WERI-Rb-1 (cell line): ENCODE data around the gene SAMD5.

ENCODE experiments used
- DNase-seq: peaks from one replicate; pipeline ENCODE4 v3.0.0-alpha.2; 2020
- H3K27ac ChIP-seq: fragments of 250-450 bp; sonication (Bioruptor Pico); 2 replicates; pipeline ENCODE4 v1.5.1; 2020; ENCODE audit warnings: mild to moderate bottlenecking, moderate library complexity
- H3K27me3 ChIP-seq: fragments of 250-450 bp; sonication (Bioruptor Pico); 2 replicates; pipeline ENCODE4 v1.5.1; 2021; ENCODE audit warnings: mild to moderate bottlenecking, low read depth, moderate library complexity; ENCODE audit not compliant: insufficient read depth, severe bottlenecking
- H3K36me3 ChIP-seq: fragments of 250-450 bp; sonication (Bioruptor Pico); 2 replicates; pipeline ENCODE4 v1.5.1; 2020; ENCODE audit warnings: mild to moderate bottlenecking, moderate library complexity
- H3K4me3 ChIP-seq: 2 replicates; pipeline ENCODE4 v1.5.1; 2011; ENCODE audit warnings: low read depth, mild to moderate bottlenecking, control low read depth, low read length
- H3K9me3 ChIP-seq: fragments of 250-450 bp; sonication (Bioruptor Pico); 2 replicates; pipeline ENCODE4 v1.5.1; 2021; ENCODE audit warnings: mild to moderate bottlenecking, moderate library complexity; ENCODE audit not compliant: severe bottlenecking
- TF ChIP-seq, protein P1 (sequence below): IDR thresholded peaks from 2 replicates; pipeline ENCODE4 v1.5.1; 2011; ENCODE audit warnings: low read depth, mild to moderate bottlenecking, control low read depth, inconsistent platforms, low read length

Gene SAMD5

DNA sequence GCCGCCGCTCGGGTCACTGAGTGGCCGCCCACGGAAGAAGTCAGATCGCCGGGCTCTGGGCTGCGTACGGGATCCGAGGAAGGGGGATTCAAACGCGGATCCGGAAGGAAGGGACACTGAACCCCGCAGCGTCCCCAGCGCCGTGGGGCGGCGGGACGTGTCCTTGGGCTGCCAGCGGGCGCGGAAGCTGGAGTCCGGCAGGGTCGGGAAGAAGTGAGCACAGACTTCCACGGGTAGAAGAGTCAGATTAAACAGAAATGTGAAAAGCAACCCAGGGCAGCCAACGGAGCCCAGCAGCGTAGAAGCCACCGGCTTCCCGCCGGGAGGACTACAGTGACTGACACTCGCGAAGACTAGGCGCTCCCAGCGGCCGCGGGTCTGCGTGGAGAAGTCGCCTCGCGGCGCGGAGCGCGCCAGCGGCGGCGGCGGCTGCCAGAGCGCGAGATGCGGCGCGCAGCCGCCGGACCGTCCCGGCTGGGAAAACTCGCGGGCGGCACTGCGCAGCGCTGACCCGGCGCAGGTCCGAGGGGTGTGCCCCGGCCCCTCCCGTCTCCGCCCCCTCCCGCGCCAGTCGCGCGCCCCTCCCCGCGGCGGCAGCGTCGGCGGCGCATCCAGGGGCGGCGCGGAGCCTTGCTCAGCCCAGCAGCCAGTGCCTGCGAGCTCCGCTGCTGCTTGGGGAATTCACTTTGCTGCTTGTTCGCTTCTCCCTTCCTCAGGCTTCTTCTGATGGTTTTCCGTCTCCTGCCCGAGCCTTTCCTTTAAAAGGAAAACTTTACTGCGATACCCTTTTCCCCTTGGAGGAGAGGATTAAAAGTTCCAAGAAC lies at the start of gene SAMD5:
Gene SAMD5, plus strand, starts transcription at position 649 of the 824 bp plus-strand sequence. CDS start 239 bp downstream, outside the sequence.
- Histone ChIP-seq H3K27ac (no peak within 1 kb of the TSS), H3K9me3 (no peaks in the 10 kb centered on the region), H3K36me3 (no peaks in the 10 kb centered on the region), H3K4me3 (peak within 1 kb of the TSS; percentile 70), H3K27me3 (peaks cover 13% of the 10 kb centered on the region)
- peak; percentile 52 for DNase-seq
- TF ChIP-seq, protein P1, sequence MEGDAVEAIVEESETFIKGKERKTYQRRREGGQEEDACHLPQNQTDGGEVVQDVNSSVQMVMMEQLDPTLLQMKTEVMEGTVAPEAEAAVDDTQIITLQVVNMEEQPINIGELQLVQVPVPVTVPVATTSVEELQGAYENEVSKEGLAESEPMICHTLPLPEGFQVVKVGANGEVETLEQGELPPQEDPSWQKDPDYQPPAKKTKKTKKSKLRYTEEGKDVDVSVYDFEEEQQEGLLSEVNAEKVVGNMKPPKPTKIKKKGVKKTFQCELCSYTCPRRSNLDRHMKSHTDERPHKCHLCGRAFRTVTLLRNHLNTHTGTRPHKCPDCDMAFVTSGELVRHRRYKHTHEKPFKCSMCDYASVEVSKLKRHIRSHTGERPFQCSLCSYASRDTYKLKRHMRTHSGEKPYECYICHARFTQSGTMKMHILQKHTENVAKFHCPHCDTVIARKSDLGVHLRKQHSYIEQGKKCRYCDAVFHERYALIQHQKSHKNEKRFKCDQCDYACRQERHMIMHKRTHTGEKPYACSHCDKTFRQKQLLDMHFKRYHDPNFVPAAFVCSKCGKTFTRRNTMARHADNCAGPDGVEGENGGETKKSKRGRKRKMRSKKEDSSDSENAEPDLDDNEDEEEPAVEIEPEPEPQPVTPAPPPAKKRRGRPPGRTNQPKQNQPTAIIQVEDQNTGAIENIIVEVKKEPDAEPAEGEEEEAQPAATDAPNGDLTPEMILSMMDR = no peak

DNA sequence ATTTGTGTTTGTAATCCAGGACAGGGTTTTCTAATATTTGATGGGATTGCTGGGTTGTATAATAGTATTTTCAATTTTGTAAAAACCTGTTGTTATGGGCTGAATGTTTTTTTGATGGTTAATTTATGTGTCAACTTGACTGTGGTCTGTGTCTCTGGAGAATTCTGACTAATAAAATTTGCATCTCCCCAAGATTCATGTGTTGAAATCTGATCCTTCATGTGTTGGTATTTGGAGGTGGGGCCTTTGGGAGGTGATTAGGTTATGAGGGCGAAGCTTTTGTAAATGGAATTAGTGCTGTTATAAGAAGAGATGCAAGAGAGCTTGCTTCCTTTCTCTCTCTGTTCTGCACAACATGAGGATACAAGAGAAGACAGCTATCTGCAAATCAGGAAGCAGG lies 48.7 kb upstream of the SAMD5 start:
- TF ChIP-seq, protein P1 = no peak

DNA sequence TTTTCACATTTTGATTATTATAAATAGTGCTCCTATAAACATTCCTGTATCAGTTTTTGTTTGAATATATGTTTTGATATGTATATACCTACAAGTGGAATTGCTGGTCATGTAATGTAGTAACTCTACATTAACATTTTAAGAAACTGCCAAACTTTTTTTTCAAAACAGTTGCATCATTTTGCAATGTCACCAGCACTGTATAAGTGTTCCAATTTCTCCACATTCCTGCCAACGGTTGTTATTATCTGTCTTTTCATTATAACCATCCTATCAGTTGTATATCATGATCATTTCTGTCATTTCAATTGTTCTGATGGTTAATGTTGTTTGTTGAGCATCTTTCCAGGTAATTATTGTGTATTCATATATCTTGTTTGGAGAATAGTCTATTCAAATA lies 44.8 kb upstream of the SAMD5 start:
- no peak overlapping the region for H3K27ac ChIP-seq
- H3K36me3 ChIP-seq = no peaks in the 10 kb centered on the region
- DNase-seq = no peak
- no peaks in the 10 kb centered on the region for H3K9me3 ChIP-seq
- H3K4me3 ChIP-seq = no peak overlapping the region
- no peaks in the 10 kb centered on the region for H3K27me3 ChIP-seq
- TF ChIP-seq, protein P1 = no peak

More for the DNA sequence above, 48.7 kb upstream of the SAMD5 start:
- H3K9me3 ChIP-seq = no peaks in the 10 kb centered on the region
- H3K27ac ChIP-seq = no peak overlapping the region
- no peak for DNase-seq
- H3K36me3 ChIP-seq = no peaks in the 10 kb centered on the region
- no peak overlapping the region for H3K4me3 ChIP-seq
- H3K27me3 ChIP-seq = no peaks in the 10 kb centered on the region

DNA sequence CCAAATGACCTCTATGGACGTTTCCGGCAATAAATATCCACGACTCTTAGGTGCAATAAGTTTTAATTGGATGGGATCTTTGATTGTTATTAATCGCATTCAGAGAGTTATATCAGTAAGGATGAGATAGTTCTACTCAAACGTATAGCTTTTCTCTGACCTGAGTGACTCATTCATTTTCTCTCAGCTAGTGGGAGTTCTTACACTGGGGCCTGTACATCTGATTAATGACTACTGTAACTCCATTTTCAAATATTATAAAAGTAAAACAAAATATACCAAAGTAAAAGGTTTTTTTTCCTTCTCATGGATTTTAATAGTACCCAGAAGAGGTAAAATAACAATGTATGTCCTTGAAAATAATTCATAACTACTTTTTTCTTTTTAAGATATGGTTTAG lies 41.1 kb upstream of the SAMD5 start:
- TF ChIP-seq, protein P1 = no peak
- Histone ChIP-seq H3K36me3 (no peaks in the 10 kb centered on the region), H3K27me3 (no peaks in the 10 kb centered on the region), H3K9me3 (no peaks in the 10 kb centered on the region), H3K27ac (no peak overlapping the region), H3K4me3 (no peak overlapping the region)
- DNase-seq = no peak

DNA sequence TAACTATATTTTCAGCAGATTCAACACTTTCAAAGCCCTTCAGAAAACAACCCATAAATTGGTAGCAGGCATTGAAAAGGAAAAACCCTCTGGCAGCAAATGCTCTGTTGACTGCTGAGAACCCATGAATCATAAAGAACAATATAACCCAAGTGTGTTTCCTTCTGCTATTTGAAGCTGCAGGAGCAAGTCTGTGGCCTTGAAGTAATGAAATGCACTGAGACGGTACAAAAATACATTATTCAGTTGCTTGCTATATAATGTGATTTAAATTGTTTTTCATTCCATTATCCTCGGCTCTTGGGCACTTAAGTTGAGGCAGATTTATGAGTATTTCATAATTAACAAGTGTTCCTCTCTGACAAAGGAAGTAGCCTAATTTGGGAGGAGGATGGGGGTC lies 40.6 kb upstream of the SAMD5 start:
- no peak for DNase-seq
- Histone ChIP-seq H3K9me3 (no peaks in the 10 kb centered on the region), H3K27me3 (no peaks in the 10 kb centered on the region), H3K36me3 (no peaks in the 10 kb centered on the region), H3K4me3 (no peak overlapping the region), H3K27ac (no peak overlapping the region)
- TF ChIP-seq, protein P1 = no peak

DNA sequence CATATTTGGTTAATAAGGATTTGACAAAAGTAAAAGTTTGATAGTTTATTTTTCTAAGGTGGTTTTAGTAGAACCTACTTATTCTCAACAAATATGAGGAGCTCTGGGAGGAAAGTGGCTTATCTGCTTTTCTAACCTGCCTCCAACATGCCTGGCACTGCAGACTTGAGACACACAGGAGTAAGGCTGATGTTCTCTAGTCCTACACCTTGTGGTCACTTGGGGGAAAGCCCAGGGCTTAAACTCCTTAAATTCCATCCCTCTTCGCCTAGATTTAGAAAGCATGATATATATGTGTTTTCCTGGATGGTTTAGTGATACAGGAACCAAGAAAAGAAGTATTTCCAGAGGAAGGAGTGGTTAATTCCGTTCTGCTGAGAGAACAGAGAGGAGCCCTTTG lies 39.9 kb upstream of the SAMD5 start:
- Histone ChIP-seq H3K9me3 (no peaks in the 10 kb centered on the region), H3K27me3 (no peaks in the 10 kb centered on the region), H3K36me3 (no peaks in the 10 kb centered on the region), H3K27ac (no peak overlapping the region), H3K4me3 (no peak overlapping the region)
- TF ChIP-seq, protein P1 = 0 out of 2 replicates have a peak, but pooled peaks have one; percentile 11
- no peak for DNase-seq
